Mucosa of descending colon (tissue), 3 donors: ENCODE measurements around the gene ARPC3. TPM values are rescaled to one million over a fixed set of nuclear protein-coding genes. Genes with fewer than 3 reads are reported as not detected.

Experiments
- ATAC-seq: fragments of 200-7000 bp; cut with Tn5 transposase; one replicate; pipeline ENCODE4 v1.9.1; 2020; ENCODE audit warnings: mild to moderate bottlenecking, moderate library complexity
- DNase-seq, 3 donors: peaks; one replicate each; pipeline ENCODE4 v3.0.0-alpha.2; 2020
- H3K36me3 ChIP-seq: fragments of 200-600 bp; one replicate; pipeline ENCODE4 v1.8.0; 2021; ENCODE audit warnings: low read depth, mild to moderate bottlenecking
- H3K4me1 ChIP-seq: fragments of 200-600 bp; one replicate; pipeline ENCODE4 v1.8.0; 2021; ENCODE audit warnings: low read depth, mild to moderate bottlenecking
- H3K4me3 ChIP-seq: fragments of 200-600 bp; one replicate; pipeline ENCODE4 v1.8.0; 2021; ENCODE audit warnings: mild to moderate bottlenecking
- H3K9me3 ChIP-seq: fragments of 200-600 bp; one replicate; pipeline ENCODE4 v1.8.0; 2021; ENCODE audit warnings: mild to moderate bottlenecking
- CTCF ChIP-seq: fragments of 200-600 bp; IDR thresholded peaks from one replicate; pipeline ENCODE4 v1.8.0; 2022; ENCODE audit warnings: antibody characterized with exemption, mild to moderate bottlenecking
- intact Hi-C, 2 donors: fragments of 100-400 bp; cut with DNase I in 1 of 2; cut with micrococcal nuclease in 1 of 2; formaldehyde crosslinking; loops; one replicate each; pipeline versions ENCODE4 v1.11.0 to v1.11.1; 2022; cut with DNase I, micrococcal nuclease
- total RNA-seq, 3 donors: library from RNA; stranded (reverse); fragmentation: NEBNext Ultra II Directional in 2 of 3; extraction: Animal tissue kit (Norgen Biotek cat#: 25700) in 2 of 3; gene quantifications; one replicate each; pipeline versions ENCODE4 v1.2.1 to v1.2.4, GENCODE V29; 2021 to 2023
- donor health status: DM: no; HTN: no; CAD: no; lungs with moderate emphysema.
- donor health status: DM: no; HTN: no; CAD: no.
- donor health status: DM: no; HTN: yes; CAD: no.

Gene ARPC3
- total RNA-seq, 3 donors from 2014 or later, result 174 to 277 (median 265) TPM

- intact Hi-C loops, result no loop called here
- Histone ChIP-seq H3K4me1 (peaks cover 7% of the 10 kb centered on the region), H3K36me3 (peaks cover 3% of the 10 kb centered on the region), H3K4me3 (peak overlapping the region; percentile 98), H3K9me3 (no peaks in the 10 kb centered on the region)
- no peak for TF ChIP-seq CTCF
- peak; percentile 87 for ATAC-seq
- DNase-seq, result peak; percentile 85 to 88 (median 86)
These were observed 46.0 kb downstream of the ARPC3 start for GRCh38 chr12:110403976-110404682.

- H3K36me3 ChIP-seq, result peaks cover 3% of the 10 kb centered on the region
- intact Hi-C loops, result no loop called here
- TF ChIP-seq CTCF, result no peak
These were observed 46.8 kb downstream of the ARPC3 start, which contains the start of gene ANAPC7 for GRCh38 chr12:110403146-110403975. Gene ANAPC7, minus strand, starts transcription at chr12:110403708. Its CDS starts 81 bp downstream, at chr12:110403627.

More at GRCh38 chr12:110403146-110403975, 46.8 kb downstream of the ARPC3 start, which contains the start of gene ANAPC7:
- peak; percentile 92 to 94 (median 93) for DNase-seq
- peak within 1 kb of the TSS; percentile 98 for H3K4me3 ChIP-seq
- no peaks in the 10 kb centered on the region for H3K9me3 ChIP-seq
- peak; percentile 99 for ATAC-seq
- peaks cover 7% of the 10 kb centered on the region for H3K4me1 ChIP-seq

Other genes starting within 250 kb of the ARPC3 start
- gene ATP2A2, start 169.1 kb downstream of the ARPC3 start, total RNA-seq, result 100 to 1,000 TPM; 242 to 287 (median 259) TPM
- 10 to 100 TPM; 31.9 to 50.3 (median 32.8) TPM for gene ANAPC7, start 46.6 kb downstream of the ARPC3 start, total RNA-seq
- 10 to 100 TPM in 2 of 3 donors, 1 to 10 TPM in 1; 9.0 to 15.8 (median 12.4) TPM for gene GPN3, start 17.9 kb upstream of the ARPC3 start, total RNA-seq
- 1 to 10 TPM in 2 of 3 donors, not detected in 1; 1.9 to 4.4 TPM for gene FAM216A, start 18.5 kb upstream of the ARPC3 start, total RNA-seq
- gene VPS29, start 51.8 kb upstream of the ARPC3 start, total RNA-seq, result 100 to 1,000 TPM in 2 of 3 donors, 10 to 100 TPM in 1; 99.5 to 127 (median 121) TPM
- gene RAD9B, start 52.0 kb upstream of the ARPC3 start, total RNA-seq, result 1 to 10 TPM in 1 of 3 donors, under 1 TPM in 2; 0.26 to 1.6 (median 0.53) TPM
- gene PPTC7, start 133.0 kb upstream of the ARPC3 start, total RNA-seq, result 10 to 100 TPM; 32.2 to 34.8 (median 32.8) TPM
- 10 to 100 TPM in 1 of 3 donors, 1 to 10 TPM in 2; 7.2 to 23.7 (median 8.2) TPM for gene TCTN1, start 163.8 kb upstream of the ARPC3 start, total RNA-seq
- gene HVCN1, start 238.8 kb upstream of the ARPC3 start, total RNA-seq, result 1 to 10 TPM; 1.6 to 5.6 (median 3.5) TPM